SK-N-SH (cell line): ENCODE measurements around the gene CYLD. TPM values are rescaled to one million over a fixed set of nuclear protein-coding genes. Genes with fewer than 3 reads are reported as not detected.

Experiments
- CTCF ChIA-PET: fragments of 300-600, 350-600 bp; formaldehyde crosslinking; extraction: SDS; loops from one replicate; lab custom pipeline; 2021; lab: Yijun Ruan, JAX
- POLR2A ChIA-PET: fragments of 350-600 bp; sonication (Branson Sonifier 250); formaldehyde crosslinking; extraction: SDS; loops from one replicate; lab custom pipeline; 2020; ENCODE audit warnings: antibody characterized with exemption, inconsistent platforms; lab: Yijun Ruan, JAX
- DNase-seq: peaks from one replicate; pipeline ENCODE4 v3.0.0; 2012
- H2AFZ ChIP-seq: fragments of 200-600 bp; sonication (generic); 2 replicates; pipeline ENCODE4 v1.8.1; 2016; ENCODE audit warnings: antibody characterized with exemption, mild to moderate bottlenecking, low read depth
- H3F3A ChIP-seq: fragments of 200-600 bp; sonication (generic); replicated peaks from 2 replicates; pipeline ENCODE3; 2016; ENCODE audit warnings: antibody characterized with exemption, mild to moderate bottlenecking; ENCODE audit not compliant: insufficient read depth
- H3K27ac ChIP-seq, 2 experiments: fragments of 200-500 bp in 1 of 2; fragments of 200-600 bp in 1 of 2; sonication (Bioruptor generic) in 1 of 2; sonication (generic), shearing (Covaris generic) in 1 of 2; 2 replicates each; pipeline versions ENCODE4 v1.5.1 to v1.6.1; 2014 to 2016; ENCODE audit warnings: low read depth in 2 of 2, inconsistent platforms in 1 of 2, low read length in 1 of 2, mild to moderate bottlenecking in 1 of 2, mixed read lengths in 1 of 2
- H3K27me3 ChIP-seq: fragments of 200-600 bp; sonication (generic), shearing (Covaris generic); 2 replicates; pipeline ENCODE4 v1.6.1; 2016; ENCODE audit warnings: mixed run types; ENCODE audit not compliant: insufficient read depth
- H3K36me3 ChIP-seq, 2 experiments: fragments of 200-500 bp in 1 of 2; fragments of 200-600 bp in 1 of 2; sonication (Bioruptor generic) in 1 of 2; sonication (generic) in 1 of 2; replicated peaks in 1 of 2; 2 replicates each; pipeline versions ENCODE3 to v1.5.1; 2014 to 2016; ENCODE audit warnings: low read length in 1 of 2, mild to moderate bottlenecking in 1 of 2; ENCODE audit not compliant: insufficient read depth in 2 of 2, control insufficient read depth in 1 of 2
- H3K4me1 ChIP-seq, 2 experiments: fragments of 200-500 bp in 1 of 2; fragments of 200-600 bp in 1 of 2; sonication (Bioruptor generic) in 1 of 2; sonication (generic), shearing (Covaris generic) in 1 of 2; 2 replicates each; pipeline versions ENCODE4 v1.5.1 to v1.6.1; 2014 to 2016; ENCODE audit warnings: low read depth in 1 of 2, low read length in 1 of 2, mixed run types in 1 of 2; ENCODE audit not compliant: insufficient read depth in 2 of 2, control insufficient read depth in 1 of 2
- H3K4me2 ChIP-seq: fragments of 200-600 bp; sonication (generic), shearing (Covaris generic); 2 replicates; pipeline ENCODE4 v1.6.1; 2017; ENCODE audit warnings: mixed run types
- H3K4me3 ChIP-seq, 2 experiments: fragments of 200-500 bp in 1 of 2; fragments of 200-600 bp in 1 of 2; sonication (Bioruptor generic) in 1 of 2; sonication (generic), shearing (Covaris generic) in 1 of 2; 2 replicates each; pipeline versions ENCODE4 v1.5.1 to v1.8.1; 2014 to 2016; ENCODE audit warnings: low read depth in 2 of 2, inconsistent platforms in 1 of 2, low read length in 1 of 2, mild to moderate bottlenecking in 1 of 2, mixed read lengths in 1 of 2, moderate library complexity in 1 of 2
- H3K79me2 ChIP-seq: fragments of 200-600 bp; sonication (generic); 2 replicates; pipeline ENCODE4 v1.8.1; 2017; ENCODE audit warnings: mild to moderate bottlenecking; ENCODE audit not compliant: insufficient read depth
- H3K9ac ChIP-seq: fragments of 200-600 bp; sonication (generic); 2 replicates; pipeline ENCODE4 v1.6.1; 2017; ENCODE audit warnings: mixed run types
- H3K9me2 ChIP-seq: fragments of 200-600 bp; sonication (generic); 2 replicates; pipeline ENCODE4 v1.6.1; 2017; ENCODE audit warnings: mixed run types
- H3K9me3 ChIP-seq: fragments of 200-600 bp; sonication (generic); 2 replicates; pipeline ENCODE4 v1.6.1; 2017; ENCODE audit warnings: mixed run types, mild to moderate bottlenecking, moderate library complexity
- H4K20me1 ChIP-seq: fragments of 200-600 bp; sonication (generic); 2 replicates; pipeline ENCODE4 v1.6.1; 2017; ENCODE audit warnings: mild to moderate bottlenecking, mixed run types; ENCODE audit not compliant: insufficient read depth
- CHD2 ChIP-seq: fragments of 150-350 bp; IDR thresholded peaks from 2 replicates; pipeline ENCODE4 v1.6.1; 2018; ENCODE audit warnings: low read length; ENCODE audit not compliant: partially characterized antibody
- EZH2phosphoT487 ChIP-seq: fragments of 200-600 bp; sonication (generic); IDR thresholded peaks from 2 replicates; pipeline ENCODE4 v1.6.1; 2017; ENCODE audit warnings: low read depth, mixed run types, mild to moderate bottlenecking, antibody characterized with exemption, moderate library complexity, borderline replicate concordance
- FOSL2 ChIP-seq: IDR thresholded peaks from 2 replicates; pipeline ENCODE4 v1.4.0; 2012; ENCODE audit warnings: low read depth, mild to moderate bottlenecking, moderate library complexity, borderline replicate concordance
- FOXJ3 ChIP-seq: sonication (generic); formaldehyde crosslinking; IDR thresholded peaks from 2 replicates; pipeline ENCODE4 v1.5.1; 2020; ENCODE audit warnings: mild to moderate bottlenecking, missing genetic modification reagents
- GABPA ChIP-seq: IDR thresholded peaks from 2 replicates; pipeline ENCODE4 v1.4.0; 2012; ENCODE audit warnings: low read depth, mild to moderate bottlenecking
- JUND ChIP-seq: IDR thresholded peaks from 2 replicates; pipeline ENCODE4 v1.4.0; 2012
- MXI1 ChIP-seq: IDR thresholded peaks from 2 replicates; pipeline ENCODE4 v1.6.1; 2012; ENCODE audit warnings: mild to moderate bottlenecking, low read depth, low read length, improper control_type of control experiment
- NFIC ChIP-seq: IDR thresholded peaks from 2 replicates; pipeline ENCODE4 v1.4.0; 2012; ENCODE audit warnings: borderline replicate concordance
- POLR2AphosphoS5 ChIP-seq: IDR thresholded peaks from 2 replicates; pipeline ENCODE4 v1.6.1; 2012; ENCODE audit warnings: low read depth, low read length
- RXRA ChIP-seq: IDR thresholded peaks from 2 replicates; pipeline ENCODE4 v1.4.0; 2012; ENCODE audit warnings: low read depth, mild to moderate bottlenecking, borderline replicate concordance
- SMC3 ChIP-seq: IDR thresholded peaks from 2 replicates; pipeline ENCODE4 v1.6.1; 2012; ENCODE audit warnings: low read depth, low read length, improper control_type of control experiment
- TAF1 ChIP-seq: IDR thresholded peaks from 2 replicates; pipeline ENCODE4 v1.6.1; 2012; ENCODE audit warnings: low read depth, mild to moderate bottlenecking, low read length, moderate library complexity, borderline replicate concordance
- TEAD4 ChIP-seq: IDR thresholded peaks from 2 replicates; pipeline ENCODE4 v1.4.0; 2012; ENCODE audit warnings: mild to moderate bottlenecking, borderline replicate concordance; ENCODE audit not compliant: insufficient read depth
- WGBS: methylation state at CpG from one replicate; pipeline ENCODE4 v1.1.6; 2017; ENCODE audit warnings: low lambda C conversion rate; 5-methylcytosine and 5-hydroxymethylcytosine counted together
- polyA plus RNA-seq, 3 experiments: library from polyadenylated mRNA; depleted of rRNA; stranded (reverse); fragments of >200 nt; gene quantifications; 2 replicates each; pipeline ENCODE4 v1.2.3, GENCODE V29; 2012
- TF ChIP-seq, protein P1 (sequence below): fragments of 200-600 bp; sonication (generic); IDR thresholded peaks from 2 replicates; pipeline ENCODE4 v1.6.1; 2017; ENCODE audit warnings: antibody characterized with exemption, mild to moderate bottlenecking, moderate library complexity
- TF ChIP-seq, protein P2 (sequence below): IDR thresholded peaks from 2 replicates; pipeline ENCODE4 v1.4.0; 2012; ENCODE audit warnings: low read depth
- TF ChIP-seq, protein P3 (sequence below): IDR thresholded peaks from 2 replicates; pipeline ENCODE4; 2012
- TF ChIP-seq, protein P4 (sequence below): fragments of 150-350 bp; IDR thresholded peaks from 2 replicates; pipeline ENCODE4 v1.6.1; 2017; ENCODE audit warnings: antibody characterized with exemption, low read length, low read depth, borderline replicate concordance

Gene CYLD
- polyA plus RNA-seq, 1 of the 3 experiments (the other 2 are of a cell fraction): 6.5 TPM

GRCh38 chr16:50709061-50709684 lies 32.7 kb upstream of the CYLD start:
- H3K4me1 ChIP-seq: peaks cover 0 to 37% of the 10 kb centered on the region in 2 experiments; a peak in 1 of 4 replicates
- DNase-seq: no peak
- no peaks in the 10 kb centered on the region for H3F3A ChIP-seq
- no peaks in the 10 kb centered on the region for H4K20me1 ChIP-seq
- no peaks in the 10 kb centered on the region for H3K9me2 ChIP-seq
- WGBS: 43% methylated on average over 8 of the region's 8 CpGs
- H2AFZ ChIP-seq: no peak overlapping the region
- no peak overlapping the region for H3K4me3 ChIP-seq
- H3K79me2 ChIP-seq: no peaks in the 10 kb centered on the region
- no peaks in the 10 kb centered on the region for H3K27me3 ChIP-seq
- H3K9ac ChIP-seq: no peak overlapping the region
- H3K36me3 ChIP-seq: no peaks in the 10 kb centered on the region
- no peak for TF ChIP-seq POLR2AphosphoS5
- TF ChIP-seq FOSL2: no peak
- ChIA-PET POLR2A (no interaction called here), CTCF (interaction anchor here (1.0 to 1.7 kb wide), 3 partner anchors 9 to 97 kb away, joined by 3 to 5 read pairs (median 4); no protein-coding TSS in a partner anchor)
- H3K9me3 ChIP-seq: no peaks in the 10 kb centered on the region; the same call in 1 of the 2 replicates
- no peak overlapping the region for H3K4me2 ChIP-seq
- no peak overlapping the region for H3K27ac ChIP-seq

DNA sequence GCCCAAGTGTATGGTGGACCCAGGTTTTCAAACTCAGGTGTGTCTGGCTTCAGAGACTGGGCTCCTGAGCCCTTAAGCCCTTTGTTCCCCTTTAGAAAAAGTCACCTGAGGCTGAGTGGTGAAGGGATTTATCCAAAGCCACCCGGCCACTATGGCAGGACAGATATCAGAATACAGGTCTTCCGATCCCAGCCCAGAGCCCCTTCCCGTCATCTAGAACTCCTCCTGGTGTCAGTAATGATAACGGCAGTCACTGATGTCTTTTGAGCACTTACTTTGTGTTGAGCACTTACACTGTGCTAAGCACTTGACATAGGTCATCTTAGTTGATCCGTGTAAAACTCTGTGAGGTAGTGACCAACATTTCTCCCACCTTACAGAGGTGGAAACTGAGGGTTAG lies 31.9 kb upstream of the CYLD start:
- Histone ChIP-seq H3K27me3 (no peaks in the 10 kb centered on the region), H2AFZ (no peak overlapping the region), H3K9me2 (no peaks in the 10 kb centered on the region), H3K27ac (no peak overlapping the region), H3K9me3 (no peaks in the 10 kb centered on the region; the same call in 1 of the 2 replicates), H4K20me1 (no peaks in the 10 kb centered on the region), H3K36me3 (no peaks in the 10 kb centered on the region), H3K4me3 (no peak overlapping the region), H3K79me2 (no peaks in the 10 kb centered on the region), H3K9ac (no peak overlapping the region), H3F3A (no peaks in the 10 kb centered on the region), H3K4me1 (peaks cover 0 to 39% of the 10 kb centered on the region in 2 experiments; a peak in 1 of 4 replicates), H3K4me2 (no peak overlapping the region)
- ChIA-PET POLR2A (no interaction called here), CTCF (interaction anchor here (1.1 kb wide), 1 partner anchor 9 kb away, joined by 3 read pairs; no protein-coding TSS in a partner anchor)
- DNase-seq: no peak
- WGBS: 56% methylated on average over 5 of the region's 5 CpGs
- TF ChIP-seq, protein P1, sequence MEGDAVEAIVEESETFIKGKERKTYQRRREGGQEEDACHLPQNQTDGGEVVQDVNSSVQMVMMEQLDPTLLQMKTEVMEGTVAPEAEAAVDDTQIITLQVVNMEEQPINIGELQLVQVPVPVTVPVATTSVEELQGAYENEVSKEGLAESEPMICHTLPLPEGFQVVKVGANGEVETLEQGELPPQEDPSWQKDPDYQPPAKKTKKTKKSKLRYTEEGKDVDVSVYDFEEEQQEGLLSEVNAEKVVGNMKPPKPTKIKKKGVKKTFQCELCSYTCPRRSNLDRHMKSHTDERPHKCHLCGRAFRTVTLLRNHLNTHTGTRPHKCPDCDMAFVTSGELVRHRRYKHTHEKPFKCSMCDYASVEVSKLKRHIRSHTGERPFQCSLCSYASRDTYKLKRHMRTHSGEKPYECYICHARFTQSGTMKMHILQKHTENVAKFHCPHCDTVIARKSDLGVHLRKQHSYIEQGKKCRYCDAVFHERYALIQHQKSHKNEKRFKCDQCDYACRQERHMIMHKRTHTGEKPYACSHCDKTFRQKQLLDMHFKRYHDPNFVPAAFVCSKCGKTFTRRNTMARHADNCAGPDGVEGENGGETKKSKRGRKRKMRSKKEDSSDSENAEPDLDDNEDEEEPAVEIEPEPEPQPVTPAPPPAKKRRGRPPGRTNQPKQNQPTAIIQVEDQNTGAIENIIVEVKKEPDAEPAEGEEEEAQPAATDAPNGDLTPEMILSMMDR: no peak
- TF ChIP-seq MXI1 (no peak), NFIC (no peak), TAF1 (no peak), FOXJ3 (CRISPR knock-in tag) (no peak), CHD2 (no peak), FOSL2 (no peak), TEAD4 (no peak), JUND (no peak), GABPA (no peak), SMC3 (no peak), RXRA (no peak), EZH2phosphoT487 (no peak)
- TF ChIP-seq, protein P2, sequence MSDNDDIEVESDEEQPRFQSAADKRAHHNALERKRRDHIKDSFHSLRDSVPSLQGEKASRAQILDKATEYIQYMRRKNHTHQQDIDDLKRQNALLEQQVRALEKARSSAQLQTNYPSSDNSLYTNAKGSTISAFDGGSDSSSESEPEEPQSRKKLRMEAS: no peak
- TF ChIP-seq, protein P3, sequence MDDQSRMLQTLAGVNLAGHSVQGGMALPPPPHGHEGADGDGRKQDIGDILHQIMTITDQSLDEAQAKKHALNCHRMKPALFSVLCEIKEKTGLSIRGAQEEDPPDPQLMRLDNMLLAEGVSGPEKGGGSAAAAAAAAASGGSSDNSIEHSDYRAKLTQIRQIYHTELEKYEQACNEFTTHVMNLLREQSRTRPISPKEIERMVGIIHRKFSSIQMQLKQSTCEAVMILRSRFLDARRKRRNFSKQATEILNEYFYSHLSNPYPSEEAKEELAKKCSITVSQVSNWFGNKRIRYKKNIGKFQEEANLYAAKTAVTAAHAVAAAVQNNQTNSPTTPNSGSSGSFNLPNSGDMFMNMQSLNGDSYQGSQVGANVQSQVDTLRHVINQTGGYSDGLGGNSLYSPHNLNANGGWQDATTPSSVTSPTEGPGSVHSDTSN: no peak
- TF ChIP-seq, protein P4, sequence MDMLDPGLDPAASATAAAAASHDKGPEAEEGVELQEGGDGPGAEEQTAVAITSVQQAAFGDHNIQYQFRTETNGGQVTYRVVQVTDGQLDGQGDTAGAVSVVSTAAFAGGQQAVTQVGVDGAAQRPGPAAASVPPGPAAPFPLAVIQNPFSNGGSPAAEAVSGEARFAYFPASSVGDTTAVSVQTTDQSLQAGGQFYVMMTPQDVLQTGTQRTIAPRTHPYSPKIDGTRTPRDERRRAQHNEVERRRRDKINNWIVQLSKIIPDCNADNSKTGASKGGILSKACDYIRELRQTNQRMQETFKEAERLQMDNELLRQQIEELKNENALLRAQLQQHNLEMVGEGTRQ: no peak
